SK-N-MC (cell line): ENCODE data around the gene JPT1.
"Not testable (repeated sequence)": the region's sequence is repeated elsewhere in the genome, so short reads cannot be mapped to it uniquely, and the experiment has no call there.

Experiments
- DNase-seq: peaks from one replicate; pipeline ENCODE4 v3.0.0-alpha.2; 2011; ENCODE audit warnings: low read depth, low spot score
- H3K27ac ChIP-seq: fragments of 200-600 bp; sonication (generic); 2 replicates; pipeline ENCODE4 v1.5.1; 2016; ENCODE audit warnings: mixed run types
- H3K36me3 ChIP-seq: fragments of 200-600 bp; sonication (generic); 2 replicates; pipeline ENCODE4 v1.6.1; 2017; ENCODE audit warnings: antibody characterized with exemption, low read length, mixed read lengths; ENCODE audit not compliant: insufficient read depth
- H3K4me3 ChIP-seq: fragments of 200-600 bp; sonication (generic); 2 replicates; pipeline ENCODE4 v1.5.1; 2016
- H3K9ac ChIP-seq: fragments of 200-600 bp; sonication (generic); 2 replicates; pipeline ENCODE4 v1.8.0; 2017; ENCODE audit warnings: mixed run types, mixed read lengths; ENCODE audit not compliant: insufficient read length
- H3K9me3 ChIP-seq: fragments of 200-600 bp; sonication (generic); 2 replicates; pipeline ENCODE4 v1.6.1; 2017; ENCODE audit warnings: low read depth, mild to moderate bottlenecking, antibody characterized with exemption, low read length, moderate library complexity, mixed read lengths
- EZH2 ChIP-seq: fragments of 200-600 bp; sonication (generic); IDR thresholded peaks from one replicate; pipeline ENCODE4 v1.6.1; 2017; ENCODE audit warnings: antibody characterized with exemption
- FOXP2 ChIP-seq: optimal IDR thresholded peaks from 2 replicates; pipeline ENCODE3; 2011; ENCODE audit warnings: mild to moderate bottlenecking, moderate library complexity; ENCODE audit not compliant: insufficient read depth; ENCODE audit errors: extremely low read length, control extremely low read depth
- POLR2AphosphoS5 ChIP-seq: IDR thresholded peaks from 2 replicates; pipeline ENCODE4 v1.6.1; 2012; ENCODE audit warnings: mild to moderate bottlenecking, low read depth, low read length, borderline replicate concordance

The JPT1 gene

GRCh38 chr17:75147878-75148546, 6.3 kb downstream of the JPT1 start:
- Histone ChIP-seq H3K9ac (no peak overlapping the region), H3K4me3 (no peak overlapping the region), H3K36me3 (peaks cover 62% of the 10 kb centered on the region), H3K27ac (no peak overlapping the region), H3K9me3 (no peaks in the 10 kb centered on the region)
- TF ChIP-seq EZH2 = no peak
- TF ChIP-seq FOXP2 = no peak
- no peak for TF ChIP-seq POLR2AphosphoS5
- DNase-seq = no peak

GRCh38 chr17:75146592-75146991, 7.7 kb downstream of the JPT1 start:
- no peak overlapping the region for H3K4me3 ChIP-seq
- no peak for DNase-seq
- H3K27ac ChIP-seq = no peak overlapping the region
- H3K9ac ChIP-seq = no peak overlapping the region
- no peak for TF ChIP-seq FOXP2
- TF ChIP-seq EZH2 = no peak
- no peak for TF ChIP-seq POLR2AphosphoS5
- no peaks in the 10 kb centered on the region for H3K9me3 ChIP-seq
- peaks cover 73% of the 10 kb centered on the region for H3K36me3 ChIP-seq

GRCh38 chr17:75144816-75145512, 9.3 kb downstream of the JPT1 start:
- H3K27ac ChIP-seq = 0 out of 2 replicates have a peak overlapping the region, but pooled peaks have one; percentile 11
- no peak overlapping the region for H3K4me3 ChIP-seq
- no peak for DNase-seq
- H3K9ac ChIP-seq = no peak overlapping the region
- H3K9me3 ChIP-seq = no peaks in the 10 kb centered on the region
- peaks cover 89% of the 10 kb centered on the region for H3K36me3 ChIP-seq
- no peak for TF ChIP-seq FOXP2
- no peak for TF ChIP-seq POLR2AphosphoS5
- no peak for TF ChIP-seq EZH2

- DNase-seq = no peak
These were observed 11.9 kb downstream of the JPT1 start for GRCh38 chr17:75142236-75142971.

GRCh38 chr17:75138519-75138918, 15.8 kb downstream of the JPT1 start:
- H3K36me3 ChIP-seq = peaks cover 81% of the 10 kb centered on the region
- peak overlapping the region; percentile 39; the same call in 1 of the 2 replicates for H3K27ac ChIP-seq
- H3K9me3 ChIP-seq = no peaks in the 10 kb centered on the region
- no peak for DNase-seq
- TF ChIP-seq POLR2AphosphoS5 (no peak), EZH2 (no peak), FOXP2 (no peak)
- H3K4me3 ChIP-seq = no peak overlapping the region
- no peak overlapping the region for H3K9ac ChIP-seq

More at GRCh38 chr17:75142236-75142971, 11.9 kb downstream of the JPT1 start:
- Histone ChIP-seq H3K9ac (no peak overlapping the region), H3K9me3 (no peaks in the 10 kb centered on the region), H3K36me3 (peaks cover 97% of the 10 kb centered on the region), H3K27ac (no peak overlapping the region), H3K4me3 (no peak overlapping the region)
- TF ChIP-seq FOXP2 (no peak), POLR2AphosphoS5 (no peak), EZH2 (no peak)

- H3K27ac ChIP-seq, H3K9ac ChIP-seq, H3K9me3 ChIP-seq, DNase-seq, H3K4me3 ChIP-seq: not testable (repeated sequence)
- H3K36me3 ChIP-seq = peaks cover 74% of the 10 kb centered on the region
These were observed 16.6 kb downstream of the JPT1 start for GRCh38 chr17:75137762-75138161.

GRCh38 chr17:75135946-75136345, 18.4 kb downstream of the JPT1 start:
- DNase-seq = no peak
- H3K27ac ChIP-seq = peak overlapping the region; percentile 65
- no peak overlapping the region for H3K4me3 ChIP-seq
- no peaks in the 10 kb centered on the region for H3K9me3 ChIP-seq
- no peak overlapping the region for H3K9ac ChIP-seq
- TF ChIP-seq POLR2AphosphoS5 (no peak), FOXP2 (no peak), EZH2 (no peak)
- peaks cover 58% of the 10 kb centered on the region for H3K36me3 ChIP-seq

- DNase-seq = no peak
- peak overlapping the region; percentile 65 for H3K27ac ChIP-seq
- TF ChIP-seq EZH2 (no peak), POLR2AphosphoS5 (no peak; the same call in 1 of the 2 replicates), FOXP2 (no peak)
- no peaks in the 10 kb centered on the region for H3K9me3 ChIP-seq
- H3K36me3 ChIP-seq = peaks cover 53% of the 10 kb centered on the region
- no peak overlapping the region for H3K4me3 ChIP-seq
- no peak overlapping the region for H3K9ac ChIP-seq
These were observed 18.9 kb downstream of the JPT1 start for GRCh38 chr17:75135452-75135851.

- not testable (repeated sequence) for H3K4me3 ChIP-seq, H3K9ac ChIP-seq, DNase-seq, H3K27ac ChIP-seq, H3K9me3 ChIP-seq
- peaks cover 44% of the 10 kb centered on the region for H3K36me3 ChIP-seq
These were observed 20.5 kb downstream of the JPT1 start for GRCh38 chr17:75133607-75134347.
